Spleen (tissue), 3 donors: ENCODE results near the gene SORCS3.

Source experiments
- POLR2A ChIP-seq, 3 donors: fragments of 450-650 bp; IDR thresholded peaks; one replicate each; pipeline ENCODE4 v1.5.1; 2017; ENCODE audit warnings: antibody characterized with exemption in 3 of 3, mild to moderate bottlenecking in 1 of 3
- POLR2AphosphoS5 ChIP-seq, 3 donors: sonication (generic); formaldehyde crosslinking; IDR thresholded peaks; one replicate each; pipeline ENCODE4 v1.5.1; 2017; ENCODE audit warnings: antibody characterized with exemption in 3 of 3

GRCh38 chr10:104658067-104658466 is 17.0 kb downstream of the SORCS3 start:
- no peak for TF ChIP-seq POLR2AphosphoS5 (IDR thresholded peaks at IDR 0.05)
- no peak for TF ChIP-seq POLR2A (IDR thresholded peaks at IDR 0.05)
